Sigmoid colon (tissue), 7 donors: ENCODE results near the gene SBK1. TPM values are rescaled to one million over a fixed set of nuclear protein-coding genes. Genes with fewer than 3 reads are reported as not detected.

Experiments
- DNase-seq: peaks from one replicate; pipeline ENCODE4 v3.0.0-alpha.2; 2019
- H3K27ac ChIP-seq, 4 donors: fragments of 200-600 bp; sonication (generic); one replicate each; pipeline ENCODE4 v1.5.1; 2016 to 2019; ENCODE audit warnings: mild to moderate bottlenecking in 1 of 4
- H3K27me3 ChIP-seq, 3 donors: fragments of 200-600 bp; sonication (generic); one replicate each; pipeline ENCODE4 v1.5.1; 2019; ENCODE audit warnings: mild to moderate bottlenecking in 1 of 3
- H3K36me3 ChIP-seq, 4 donors: fragments of 200-600 bp; sonication (generic); one replicate each; pipeline ENCODE4 v1.5.1; 2016 to 2019
- H3K4me1 ChIP-seq, 4 donors: fragments of 200-600 bp; sonication (generic); one replicate each; pipeline ENCODE4 v1.5.1; 2017 to 2019
- H3K4me3 ChIP-seq, 4 donors: fragments of 200-600 bp; sonication (generic); one replicate each; pipeline ENCODE4 v1.5.1; 2017 to 2019; ENCODE audit warnings: mild to moderate bottlenecking in 2 of 4, moderate library complexity in 1 of 4
- H3K9me3 ChIP-seq, 4 donors: fragments of 200-600 bp in 3 of 4; sonication (generic) in 3 of 4; one replicate each; pipeline versions ENCODE4 v1.5.1 to v1.6.1; 2013 to 2019
- CTCF ChIP-seq, 4 experiments: fragments of 450-650 bp in 3 of 4; fragments of 200-600 bp in 1 of 4; IDR thresholded peaks; one replicate each; pipeline ENCODE4 v1.5.1; 2016 to 2019; ENCODE audit warnings: antibody characterized with exemption in 4 of 4, mild to moderate bottlenecking in 3 of 4, moderate library complexity in 2 of 4
- EP300 ChIP-seq, 4 donors: sonication (generic); formaldehyde crosslinking; IDR thresholded peaks; one replicate each; pipeline ENCODE4 v1.6.1; 2017; ENCODE audit warnings: antibody characterized with exemption in 4 of 4
- POLR2A ChIP-seq, 2 donors: fragments of 450-650 bp; IDR thresholded peaks; one replicate each; pipeline ENCODE4 v1.6.1; 2016; ENCODE audit warnings: antibody characterized with exemption in 2 of 2, mild to moderate bottlenecking in 2 of 2, moderate library complexity in 2 of 2
- POLR2AphosphoS5 ChIP-seq, 4 donors: sonication (generic); formaldehyde crosslinking; IDR thresholded peaks; one replicate each; pipeline ENCODE4 v1.6.1; 2017; ENCODE audit warnings: antibody characterized with exemption in 4 of 4
- WGBS, 2 donors: extraction: QIAGEN DNeasy Blood & Tissue Kit; methylation state at CpG; one replicate each; pipeline ENCODE4 v1.1.7; 2013; 5-methylcytosine and 5-hydroxymethylcytosine counted together
- intact Hi-C: fragments of 100-400 bp; cut with DNase I; formaldehyde crosslinking; loops from one replicate; pipeline ENCODE4 v1.15.1; 2023
- polyA plus RNA-seq, 3 donors: library from polyadenylated mRNA; stranded (reverse); fragments of 200-250 nt; gene quantifications; one replicate each; pipeline ENCODE4 v1.2.3, GENCODE V29; 2013
- total RNA-seq, 4 donors: library from RNA; depleted of rRNA; stranded (reverse); fragments of >200 nt; gene quantifications; one replicate each; pipeline ENCODE4 v1.1.0, GENCODE V29; 2016
- donor health status: healthy with polysubstance abuse.
- donor health status: Bipolar disorder and iron deficiency.
- donor health status: healthy.

Gene SBK1
- total and polyA plus RNA-seq, 7 donors: under 0.01 to 1.3 (median 0.33) TPM; not detected in 2

GRCh38 chr16:28283798-28284577 lies 8.3 kb upstream of the SBK1 start:
- H3K4me1 ChIP-seq: no peaks in the 10 kb centered on the region
- H3K9me3 ChIP-seq: no peaks in the 10 kb centered on the region
- intact Hi-C loops: no loop called here
- WGBS, 2 donors: 80 to 83% methylated on average over 15 of the region's 15 CpGs
- H3K27me3 ChIP-seq: peaks cover 0 to 3% (median 0%) of the 10 kb centered on the region in 3 donors
- no peak overlapping the region for H3K4me3 ChIP-seq
- no peaks in the 10 kb centered on the region for H3K36me3 ChIP-seq
- no peak for TF ChIP-seq POLR2A (IDR thresholded peaks at IDR 0.05)
- no peak for TF ChIP-seq POLR2AphosphoS5 (IDR thresholded peaks at IDR 0.05)
- no peak for TF ChIP-seq EP300 (IDR thresholded peaks at IDR 0.05)
- no peak for TF ChIP-seq CTCF (IDR thresholded peaks at IDR 0.05)
- H3K27ac ChIP-seq: no peak overlapping the region
- DNase-seq: no peak

GRCh38 chr16:28285649-28286048 lies 6.7 kb upstream of the SBK1 start:
- H3K9me3 ChIP-seq: no peaks in the 10 kb centered on the region
- TF ChIP-seq EP300 (IDR thresholded peaks at IDR 0.05) (no peak), POLR2A (IDR thresholded peaks at IDR 0.05) (no peak), CTCF (IDR thresholded peaks at IDR 0.05) (no peak), POLR2AphosphoS5 (IDR thresholded peaks at IDR 0.05) (no peak)
- 80% methylated on average over 9 of the region's 9 CpGs for WGBS, 2 donors
- H3K4me1 ChIP-seq: no peaks in the 10 kb centered on the region
- H3K27me3 ChIP-seq: peaks cover 0 to 3% (median 0%) of the 10 kb centered on the region in 3 donors
- H3K36me3 ChIP-seq: no peaks in the 10 kb centered on the region
- intact Hi-C loops: no loop called here
- no peak for DNase-seq
- no peak overlapping the region for H3K27ac ChIP-seq
- no peak overlapping the region for H3K4me3 ChIP-seq

DNA sequence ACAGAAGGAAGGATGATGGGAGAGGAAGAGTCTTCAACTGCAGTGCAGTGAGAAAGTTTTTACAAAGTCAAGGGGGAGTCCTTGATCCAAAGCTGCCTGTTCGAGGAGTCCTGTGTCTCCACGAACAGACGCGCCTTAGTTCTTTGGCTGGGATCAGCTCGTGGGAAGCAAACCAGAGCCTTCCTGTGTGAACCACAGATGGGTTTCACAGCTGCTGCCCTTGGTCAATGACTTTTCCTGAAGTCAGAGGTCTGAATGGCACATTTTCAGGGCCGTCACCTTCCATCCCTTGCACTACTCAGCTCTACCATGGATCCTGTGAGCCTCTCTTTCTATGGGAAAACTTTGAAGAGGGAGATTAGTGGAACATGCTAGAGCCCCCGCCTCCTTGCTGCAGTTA lies 4.2 kb upstream of the SBK1 start:
- WGBS, 2 donors: 66 to 81% methylated on average over 7 of the region's 7 CpGs
- H3K36me3 ChIP-seq: no peaks in the 10 kb centered on the region
- TF ChIP-seq CTCF (IDR thresholded peaks at IDR 0.05) (no peak), POLR2AphosphoS5 (IDR thresholded peaks at IDR 0.05) (no peak), POLR2A (IDR thresholded peaks at IDR 0.05) (no peak), EP300 (IDR thresholded peaks at IDR 0.05) (no peak)
- no peaks in the 10 kb centered on the region for H3K9me3 ChIP-seq
- DNase-seq: no peak
- H3K4me1 ChIP-seq: peaks cover 0 to 11% (median 11%) of the 10 kb centered on the region in 4 donors
- intact Hi-C loops: no loop called here
- peaks cover 2 to 7% (median 4%) of the 10 kb centered on the region in 3 donors for H3K27me3 ChIP-seq
- H3K27ac ChIP-seq: no peak overlapping the region
- H3K4me3 ChIP-seq: no peak overlapping the region

- H3K36me3 ChIP-seq: no peaks in the 10 kb centered on the region
- WGBS, 2 donors: 73 to 77% methylated on average over 3 of the region's 3 CpGs
- H3K4me1 ChIP-seq: peaks cover 0 to 15% (median 14%) of the 10 kb centered on the region in 4 donors
- no peak overlapping the region for H3K27ac ChIP-seq
- intact Hi-C loops: no loop called here
- H3K9me3 ChIP-seq: no peaks in the 10 kb centered on the region
- peaks cover 8 to 15% (median 9%) of the 10 kb centered on the region in 3 donors for H3K27me3 ChIP-seq
- H3K4me3 ChIP-seq: no peak overlapping the region
- no peak for DNase-seq
- TF ChIP-seq CTCF (IDR thresholded peaks at IDR 0.05) (no peak), POLR2AphosphoS5 (IDR thresholded peaks at IDR 0.05) (no peak), POLR2A (IDR thresholded peaks at IDR 0.05) (no peak), EP300 (IDR thresholded peaks at IDR 0.05) (no peak)
Measured at GRCh38 chr16:28289048-28289447, 3.3 kb upstream of the SBK1 start.
